Activated CD4-positive, CD25-positive, alpha-beta regulatory T cell (primary cell): Measurements from ENCODE around the gene CDH23.

Experiments used
- DNase-seq, 4 experiments: peaks; one replicate each; lab custom pipeline; 2025; lab: John Stamatoyannopoulos, UW

CDH23 gene

GRCh38 chr10:71802235-71802634, 405.5 kb downstream of the CDH23 start:
- no peak for DNase-seq

DNA sequence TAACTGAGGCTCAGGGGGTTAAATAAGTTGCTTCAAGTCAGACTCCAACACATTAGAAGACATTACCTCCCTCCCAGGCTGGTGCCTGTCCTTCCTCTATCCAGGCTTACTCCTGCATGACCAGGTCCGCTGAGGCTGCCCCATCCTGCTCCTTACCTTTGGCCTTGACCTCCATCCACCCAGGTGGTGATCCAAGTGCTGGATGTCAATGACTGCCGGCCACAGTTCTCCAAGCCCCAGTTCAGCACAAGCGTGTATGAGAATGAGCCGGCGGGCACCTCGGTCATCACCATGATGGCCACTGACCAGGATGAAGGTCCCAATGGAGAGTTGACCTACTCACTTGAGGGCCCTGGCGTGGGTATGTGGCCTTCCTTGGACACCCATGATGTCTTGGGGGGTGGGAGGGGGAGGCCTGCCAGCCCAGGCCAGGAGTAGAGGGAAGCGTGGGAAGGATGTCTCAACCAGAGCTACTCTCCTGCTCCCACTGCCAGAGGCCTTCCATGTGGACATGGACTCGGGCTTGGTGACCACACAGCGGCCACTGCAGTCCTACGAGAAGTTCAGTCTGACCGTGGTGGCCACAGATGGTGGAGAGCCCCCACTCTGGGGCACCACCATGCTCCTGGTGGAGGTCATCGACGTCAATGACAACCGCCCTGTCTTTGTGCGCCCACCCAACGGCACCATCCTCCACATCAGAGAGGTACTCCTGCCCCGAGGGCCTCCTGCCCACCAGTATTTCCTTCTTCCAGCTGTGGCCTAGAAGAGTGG, 406.2 kb downstream of the CDH23 start:
- DNase-seq: no peak

DNA sequence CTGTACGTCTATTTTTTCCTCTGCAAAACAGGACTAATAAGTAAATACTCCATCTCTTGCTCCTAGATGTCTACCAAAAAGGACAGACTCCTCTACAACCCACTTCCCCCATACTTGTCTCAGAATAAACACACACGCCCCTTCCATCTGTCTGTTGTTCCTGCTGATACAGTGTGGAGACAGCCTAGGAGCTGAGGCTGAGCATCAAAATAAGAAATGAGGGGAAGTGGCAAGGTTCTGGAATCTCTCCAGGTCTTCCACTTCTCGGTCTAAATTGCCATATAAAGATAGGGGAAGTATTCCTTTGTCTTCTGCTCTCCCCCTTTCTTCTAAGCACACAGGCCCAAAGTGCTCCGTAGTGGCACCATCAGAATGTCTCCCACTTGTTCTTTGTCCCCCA, 407.4 kb downstream of the CDH23 start:
- no peak for DNase-seq

DNA sequence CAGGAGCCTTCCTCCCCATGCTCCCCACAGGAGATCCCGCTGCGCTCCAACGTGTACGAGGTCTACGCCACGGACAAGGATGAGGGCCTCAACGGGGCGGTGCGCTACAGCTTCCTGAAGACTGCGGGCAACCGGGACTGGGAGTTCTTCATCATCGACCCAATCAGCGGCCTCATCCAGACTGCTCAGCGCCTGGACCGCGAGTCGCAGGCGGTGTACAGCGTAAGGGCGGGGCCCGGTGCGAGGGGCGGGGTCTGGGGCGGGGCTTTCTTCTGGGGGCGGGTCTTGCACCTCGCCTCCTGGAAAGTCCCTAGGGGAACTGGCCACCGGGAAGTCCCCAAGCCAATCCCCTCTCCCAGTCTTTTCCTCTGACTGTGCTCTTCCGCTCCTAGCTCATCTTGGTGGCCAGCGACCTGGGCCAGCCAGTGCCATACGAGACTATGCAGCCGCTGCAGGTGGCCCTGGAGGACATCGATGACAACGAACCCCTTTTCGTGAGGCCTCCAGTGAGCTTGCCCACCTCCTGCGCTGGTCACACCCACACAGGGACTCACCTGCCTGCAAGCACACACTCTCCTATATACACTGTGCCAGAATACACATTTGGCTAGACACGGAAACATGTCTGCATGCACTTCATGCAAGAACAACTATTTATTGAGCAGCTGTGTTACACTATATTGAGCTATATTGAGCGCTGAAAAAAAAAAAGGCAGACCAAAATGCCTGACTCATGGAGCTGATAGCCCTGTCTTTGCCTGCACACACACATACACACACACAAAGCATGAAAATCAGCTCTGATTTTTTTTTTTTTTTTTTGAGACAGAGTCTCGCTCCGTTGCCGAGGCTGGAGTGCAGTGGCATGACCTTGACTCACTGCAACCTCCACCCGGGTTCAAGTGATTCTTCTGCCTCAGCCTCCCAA, 409.3 kb downstream of the CDH23 start:
- DNase-seq: no peak

DNA sequence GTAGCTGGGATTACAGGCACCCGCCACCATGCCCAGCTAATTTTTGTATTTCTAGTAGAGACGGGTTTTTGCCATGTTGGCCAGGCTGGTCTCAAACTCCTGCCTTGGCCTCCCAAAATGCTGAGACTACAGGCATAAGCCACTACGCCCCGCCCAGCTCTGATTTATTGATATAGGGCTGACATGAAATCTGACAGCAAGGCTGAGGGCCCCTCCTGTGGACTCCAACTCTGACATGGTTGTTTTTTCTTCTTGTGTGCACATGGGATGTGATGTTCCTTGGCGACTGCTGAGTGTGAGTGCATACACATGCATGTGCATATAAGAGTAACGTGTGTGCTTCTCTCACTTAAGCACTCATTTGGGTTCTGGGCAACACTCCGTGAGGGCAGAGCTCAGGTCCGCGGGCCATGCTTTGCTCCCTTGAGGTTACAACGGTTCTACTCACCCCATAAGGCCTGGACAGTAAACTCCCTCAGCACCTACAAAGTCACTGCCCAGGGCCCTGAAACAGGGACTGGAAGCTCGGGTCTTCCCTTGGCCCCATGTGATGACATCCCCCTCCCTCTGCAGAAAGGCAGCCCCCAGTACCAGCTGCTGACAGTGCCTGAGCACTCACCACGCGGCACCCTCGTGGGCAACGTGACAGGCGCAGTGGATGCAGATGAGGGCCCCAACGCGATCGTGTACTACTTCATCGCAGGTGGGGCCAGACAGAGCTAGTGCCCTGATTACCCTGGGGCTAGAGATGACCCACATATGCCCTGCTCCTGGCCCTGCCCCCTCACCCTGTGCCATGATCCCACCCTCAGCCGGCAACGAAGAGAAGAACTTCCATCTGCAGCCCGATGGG, 410.2 kb downstream of the CDH23 start:
- no peak for DNase-seq

- no peak for DNase-seq
These were observed 411.1 kb downstream of the CDH23 start for GRCh38 chr10:71807557-71808510.

DNA sequence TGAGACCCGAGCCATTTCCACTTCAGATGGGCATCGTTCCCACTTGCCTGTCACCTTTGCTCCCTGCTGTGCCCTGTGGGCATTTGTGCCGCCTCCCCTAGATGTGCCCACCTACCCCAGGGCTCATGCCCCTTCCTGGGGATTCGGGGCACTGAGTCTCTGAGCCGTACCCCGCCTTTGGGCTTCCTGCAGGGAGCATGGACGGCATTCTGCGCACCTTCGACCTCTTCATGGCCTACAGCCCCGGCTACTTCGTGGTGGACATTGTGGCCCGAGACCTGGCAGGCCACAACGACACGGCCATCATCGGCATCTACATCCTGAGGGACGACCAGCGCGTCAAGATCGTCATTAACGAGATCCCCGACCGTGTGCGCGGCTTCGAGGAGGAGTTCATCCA, 412.9 kb downstream of the CDH23 start:
- DNase-seq: no peak

- no peak for DNase-seq
These were observed 413.5 kb downstream of the CDH23 start for GRCh38 chr10:71810048-71810750.

GRCh38 chr10:71811351-71811750, 414.6 kb downstream of the CDH23 start:
- DNase-seq: no peak

GRCh38 chr10:71812016-71812912, 415.5 kb downstream of the CDH23 start:
- peak; percentile 60 to 71 (median 65) for DNase-seq

DNA sequence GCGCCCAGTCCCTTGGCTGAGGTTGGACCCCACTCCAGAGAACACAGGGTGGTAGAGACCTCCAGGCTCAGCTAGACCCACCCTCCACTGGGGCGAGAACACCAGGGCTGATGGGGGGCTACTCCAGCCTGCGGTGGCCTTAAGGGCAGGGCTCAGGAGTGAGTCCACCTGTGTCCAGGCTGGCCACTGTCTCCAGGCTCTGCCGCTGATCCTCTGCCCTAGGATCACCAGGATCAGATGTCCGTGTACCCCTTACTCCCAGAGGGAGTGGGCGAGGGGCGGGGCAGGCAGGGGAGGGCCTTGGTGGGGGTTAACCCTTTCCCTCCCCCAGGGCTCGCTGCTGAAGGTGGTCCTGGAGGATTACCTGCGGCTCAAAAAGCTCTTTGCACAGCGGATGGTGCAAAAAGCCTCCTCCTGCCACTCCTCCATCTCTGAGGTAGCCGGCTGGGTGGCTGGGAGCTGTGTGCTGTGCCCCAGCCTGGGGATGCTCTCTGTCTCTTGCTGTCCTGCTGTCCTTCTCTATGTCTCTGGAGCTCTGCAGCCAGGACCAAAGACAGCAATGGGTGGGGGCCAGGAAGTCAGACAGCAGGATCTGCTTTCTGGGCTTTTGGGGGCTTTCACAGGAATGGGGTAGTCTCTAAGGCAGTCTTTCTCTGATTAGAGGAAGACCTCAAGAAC, 416.3 kb downstream of the CDH23 start:
- DNase-seq: no peak

GRCh38 chr10:71814922-71815411, 418.2 kb downstream of the CDH23 start:
- DNase-seq: no peak

GRCh38 chr10:71815515-71816130, 418.9 kb downstream of the CDH23 start:
- no peak for DNase-seq

DNA sequence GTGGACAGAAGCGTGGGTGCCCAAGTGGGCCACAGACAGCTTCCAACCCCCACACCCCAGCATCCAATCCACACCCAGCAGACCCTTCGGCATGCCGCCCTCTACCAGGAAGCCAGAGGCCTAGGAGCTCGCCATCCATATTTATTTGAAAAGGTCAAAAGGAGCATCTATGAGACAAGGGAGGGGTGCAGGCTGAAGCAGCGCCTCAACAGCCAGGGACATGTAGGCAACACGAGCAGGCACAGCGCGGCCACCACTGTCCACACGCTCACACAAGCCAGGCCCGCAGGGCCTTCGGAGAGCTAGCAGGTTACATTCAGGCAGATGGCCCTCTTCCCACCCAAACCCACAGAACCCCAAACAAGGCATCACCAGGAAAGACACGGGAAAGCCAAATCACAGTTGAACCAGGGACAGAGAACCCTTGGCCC, 419.7 kb downstream of the CDH23 start:
- DNase-seq: no peak

DNA sequence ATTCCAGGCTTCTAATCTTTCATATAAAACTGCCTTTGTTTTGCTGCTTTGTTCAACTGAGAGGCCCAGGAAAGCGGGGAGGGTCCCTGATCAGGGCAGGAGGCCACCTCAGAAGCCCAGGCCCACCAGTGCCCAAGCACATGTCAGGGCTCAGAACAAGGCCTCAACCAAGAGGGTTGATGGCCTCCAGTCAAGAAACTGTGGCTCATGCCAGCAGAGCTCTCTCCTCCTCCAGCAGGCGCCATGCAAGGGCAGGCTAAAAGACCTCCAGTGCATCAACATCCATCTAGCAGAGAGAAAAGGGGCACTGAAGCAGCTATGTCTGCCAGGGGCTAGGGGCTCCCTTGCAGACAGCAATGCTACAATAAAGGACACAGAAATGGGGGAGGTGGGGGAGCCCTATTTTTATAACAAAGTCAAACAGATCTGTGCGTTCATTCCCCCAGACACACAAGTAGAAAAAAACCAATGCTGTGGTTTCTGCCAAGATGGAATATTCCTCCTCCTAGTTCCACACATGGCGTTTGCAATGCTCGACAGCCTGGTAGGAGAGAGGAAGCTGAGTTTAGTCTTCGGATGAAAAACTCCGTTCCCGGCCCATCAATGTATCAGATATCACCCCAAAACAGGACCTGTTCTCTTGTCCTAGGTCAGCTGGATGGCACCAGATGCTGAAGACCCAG, 420.4 kb downstream of the CDH23 start:
- DNase-seq: no peak

DNA sequence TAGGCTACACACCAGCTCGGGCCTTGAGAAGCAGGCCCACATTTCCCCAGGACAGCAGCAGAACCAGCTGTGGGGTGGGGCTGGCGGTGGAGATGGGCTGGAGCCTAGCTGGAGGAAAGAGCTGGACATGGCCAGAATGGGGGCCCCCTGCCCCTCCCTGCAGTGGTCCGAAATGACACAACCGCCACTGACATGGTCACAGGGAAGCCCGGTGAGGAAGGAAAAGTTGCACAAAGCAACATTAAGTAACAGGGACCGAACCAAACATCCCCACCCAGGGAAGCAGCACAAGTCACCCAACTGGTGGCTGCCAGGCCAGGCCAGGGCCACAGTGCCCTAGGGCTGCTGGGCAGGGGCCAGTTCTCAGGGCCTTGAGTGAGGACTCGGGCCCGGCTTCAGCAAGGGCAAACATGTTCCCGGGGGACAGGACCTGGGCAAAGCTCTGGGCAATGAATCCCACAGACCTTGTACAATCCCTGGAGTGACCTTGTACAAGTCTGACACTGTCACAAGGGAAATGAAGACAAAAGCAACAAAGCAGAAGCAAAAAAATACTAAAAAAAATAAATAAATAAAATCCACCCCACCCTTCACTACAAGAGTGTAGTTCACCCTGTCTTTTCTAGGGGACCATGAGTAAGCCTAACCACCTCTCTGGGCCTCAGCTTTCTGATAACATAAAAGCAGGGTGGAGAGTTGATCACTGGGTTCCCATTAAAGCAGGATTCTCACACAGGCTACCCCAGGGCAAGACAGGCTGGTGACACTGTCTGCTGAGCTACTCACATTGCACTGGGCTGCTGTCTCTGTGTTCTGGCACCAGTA, 421.3 kb downstream of the CDH23 start:
- DNase-seq: no peak
